Peyer's patch (tissue), 4 donors: ENCODE results near the gene CHRNA3. TPM values are rescaled to one million over a fixed set of nuclear protein-coding genes. Genes with fewer than 3 reads are reported as not detected.

Experiments used
- DNase-seq, 3 donors: peaks; one replicate each; pipeline ENCODE4 v3.0.0-alpha.2; 2017 to 2019
- H3K27ac ChIP-seq, 4 donors: fragments of 200-600 bp; sonication (generic); one replicate each; pipeline ENCODE4 v1.5.1; 2016 to 2019
- H3K27me3 ChIP-seq, 2 donors: fragments of 200-600 bp; sonication (generic); one replicate each; pipeline ENCODE4 v1.5.1; 2019
- H3K36me3 ChIP-seq, 3 donors: fragments of 200-600 bp; sonication (generic); one replicate each; pipeline ENCODE4 v1.5.1; 2016 to 2019
- H3K4me1 ChIP-seq, 4 donors: fragments of 200-600 bp; sonication (generic); one replicate each; pipeline ENCODE4 v1.5.1; 2016 to 2019
- H3K4me3 ChIP-seq, 4 donors: fragments of 200-600 bp; sonication (generic); 1 replicate in 3 of 4; 2 replicates in 1 of 4; pipeline ENCODE4 v1.5.1; 2016 to 2019; ENCODE audit warnings: mild to moderate bottlenecking in 1 of 4
- H3K9me3 ChIP-seq, 4 donors: fragments of 200-600 bp; sonication (generic); one replicate each; pipeline ENCODE4 v1.5.1; 2016 to 2019; ENCODE audit warnings: mild to moderate bottlenecking in 1 of 4
- CTCF ChIP-seq, 6 experiments: fragments of 450-650 bp in 4 of 6; fragments of 200-600 bp in 2 of 6; sonication (generic) in 1 of 6; IDR thresholded peaks; one replicate each; pipeline ENCODE4 v1.5.1; 2017 to 2019; ENCODE audit warnings: antibody characterized with exemption in 6 of 6, mild to moderate bottlenecking in 3 of 6, moderate library complexity in 1 of 6
- POLR2A ChIP-seq, 2 donors: fragments of 450-650 bp; IDR thresholded peaks; one replicate each; pipeline ENCODE4 v1.5.1; 2017; ENCODE audit warnings: antibody characterized with exemption in 2 of 2, mild to moderate bottlenecking in 2 of 2, moderate library complexity in 2 of 2
- total RNA-seq, 4 donors: library from RNA; depleted of rRNA; stranded (reverse); fragments of >200 nt; gene quantifications; one replicate each; pipeline ENCODE4 v1.1.0, GENCODE V29; 2016

CHRNA3 gene
- total RNA-seq, 4 donors from 2014 or later: 1.2 to 3.7 (median 2.9) TPM; not detected in 1

GRCh38 chr15:78662028-78662427 lies 41.2 kb upstream of the CHRNA3 start:
- H3K4me1 ChIP-seq: no peaks in the 10 kb centered on the region
- TF ChIP-seq POLR2A (IDR thresholded peaks at IDR 0.05) (no peak), CTCF (IDR thresholded peaks at IDR 0.05) (no peak)
- no peak for DNase-seq

GRCh38 chr15:78661001-78661400 lies 40.2 kb upstream of the CHRNA3 start:
- H3K4me3 ChIP-seq: no peak overlapping the region
- H3K36me3 ChIP-seq: no peaks in the 10 kb centered on the region
- no peak for DNase-seq
- no peak overlapping the region for H3K27ac ChIP-seq
- no peaks in the 10 kb centered on the region for H3K9me3 ChIP-seq
- no peaks in the 10 kb centered on the region for H3K27me3 ChIP-seq
- no peak for TF ChIP-seq CTCF (IDR thresholded peaks at IDR 0.05)
- TF ChIP-seq POLR2A (IDR thresholded peaks at IDR 0.05): no peak
- H3K4me1 ChIP-seq: no peaks in the 10 kb centered on the region

More at GRCh38 chr15:78662028-78662427, 41.2 kb upstream of the CHRNA3 start:
- Histone ChIP-seq H3K9me3 (no peaks in the 10 kb centered on the region), H3K4me3 (no peak overlapping the region), H3K27me3 (no peaks in the 10 kb centered on the region), H3K27ac (no peak overlapping the region), H3K36me3 (no peaks in the 10 kb centered on the region)

- TF ChIP-seq POLR2A (IDR thresholded peaks at IDR 0.05) (no peak), CTCF (IDR thresholded peaks at IDR 0.05) (no peak)
- Histone ChIP-seq H3K4me3 (no peak overlapping the region), H3K27me3 (no peaks in the 10 kb centered on the region)
Observed at GRCh38 chr15:78660584-78660983, 39.8 kb upstream of the CHRNA3 start.

GRCh38 chr15:78658823-78659222 lies 38.0 kb upstream of the CHRNA3 start:
- H3K9me3 ChIP-seq: no peaks in the 10 kb centered on the region
- no peaks in the 10 kb centered on the region for H3K4me1 ChIP-seq
- no peak for TF ChIP-seq CTCF (IDR thresholded peaks at IDR 0.05)
- TF ChIP-seq POLR2A (IDR thresholded peaks at IDR 0.05): no peak
- no peak overlapping the region for H3K4me3 ChIP-seq
- H3K27ac ChIP-seq: no peak overlapping the region
- no peaks in the 10 kb centered on the region for H3K36me3 ChIP-seq
- H3K27me3 ChIP-seq: no peaks in the 10 kb centered on the region
- no peak for DNase-seq

More at GRCh38 chr15:78660584-78660983, 39.8 kb upstream of the CHRNA3 start:
- no peak overlapping the region for H3K27ac ChIP-seq
- no peaks in the 10 kb centered on the region for H3K9me3 ChIP-seq
- no peak for DNase-seq
- no peaks in the 10 kb centered on the region for H3K36me3 ChIP-seq
- no peaks in the 10 kb centered on the region for H3K4me1 ChIP-seq

GRCh38 chr15:78654272-78654671 lies 33.5 kb upstream of the CHRNA3 start:
- no peak for DNase-seq
- H3K4me3 ChIP-seq: no peak overlapping the region
- no peaks in the 10 kb centered on the region for H3K4me1 ChIP-seq
- H3K9me3 ChIP-seq: no peaks in the 10 kb centered on the region
- no peaks in the 10 kb centered on the region for H3K36me3 ChIP-seq
- H3K27ac ChIP-seq: no peak overlapping the region
- TF ChIP-seq POLR2A (IDR thresholded peaks at IDR 0.05) (no peak), CTCF (IDR thresholded peaks at IDR 0.05) (no peak)
- H3K27me3 ChIP-seq: no peaks in the 10 kb centered on the region
